Measurements from ENCODE around the gene CREB3L1. TPM values are rescaled to one million over a fixed set of nuclear protein-coding genes. Genes with fewer than 3 reads are reported as not detected.
A peak's percentile ranks its signal among the peaks of the same experiment; 100 is the strongest.

CREB3L1 gene
- total RNA-seq, 2 experiments from 2014 or later: not detected

- peak; percentile 93 for ATAC-seq
- Mint-ChIP-seq H3K27ac (no peak overlapping the region), H3K36me3 (peaks cover 10% of the 10 kb centered on the region), H3K27me3 (no peaks in the 10 kb centered on the region), H3K4me3 (no peak overlapping the region), H3K4me1 (peaks cover 22% of the 10 kb centered on the region), H3K9me3 (ENCODE audit: low read depth) (no peaks in the 10 kb centered on the region)
- CTCF ChIA-PET: interaction anchor here (1.0 to 26.5 kb wide), 8 partner anchors 11 to 129 kb away, joined by 3 to 444 read pairs (median 10); partner anchors contain the start of gene DGKZ
- DNase-seq: peak; percentile 85
Measured at GRCh38 chr11:46367244-46367915, 89.9 kb downstream of the CREB3L1 start.

GRCh38 chr11:46367916-46368267 lies 90.4 kb downstream of the CREB3L1 start:
- H3K27ac Mint-ChIP-seq: peak overlapping the region; percentile 28
- CTCF ChIA-PET: interaction anchor here (1.0 to 26.5 kb wide), 9 partner anchors 11 to 161 kb away, joined by 3 to 444 read pairs (median 9); partner anchors contain the start of gene DGKZ
- no peak for DNase-seq
- H3K4me1 Mint-ChIP-seq: peaks cover 16% of the 10 kb centered on the region
- no peaks in the 10 kb centered on the region for H3K27me3 Mint-ChIP-seq
- H3K9me3 Mint-ChIP-seq (ENCODE audit: low read depth): no peaks in the 10 kb centered on the region
- no peak overlapping the region for H3K4me3 Mint-ChIP-seq
- H3K36me3 Mint-ChIP-seq: peaks cover 10% of the 10 kb centered on the region
- ATAC-seq: no peak

- Mint-ChIP-seq H3K9me3 (ENCODE audit: low read depth) (no peaks in the 10 kb centered on the region), H3K4me3 (no peak overlapping the region), H3K27ac (no peak overlapping the region), H3K4me1 (peaks cover 11% of the 10 kb centered on the region), H3K27me3 (no peaks in the 10 kb centered on the region), H3K36me3 (peaks cover 10% of the 10 kb centered on the region)
- DNase-seq: peak; percentile 71
- CTCF ChIA-PET: interaction anchor here (2.0 to 26.5 kb wide), 7 partner anchors 9 to 160 kb away, joined by 5 to 444 read pairs (median 10); partner anchors contain the start of gene DGKZ
- peak; percentile 63 for ATAC-seq
Measured at GRCh38 chr11:46369458-46370152, 92.1 kb downstream of the CREB3L1 start.

- H3K36me3 Mint-ChIP-seq: peaks cover 14% of the 10 kb centered on the region
- H3K4me3 Mint-ChIP-seq: no peak overlapping the region
- no peak overlapping the region for H3K27ac Mint-ChIP-seq
- no peak for ATAC-seq
- no peaks in the 10 kb centered on the region for H3K9me3 Mint-ChIP-seq (ENCODE audit: low read depth)
- H3K27me3 Mint-ChIP-seq: no peaks in the 10 kb centered on the region
- CTCF ChIA-PET: interaction anchor here (2.6 to 26.5 kb wide), 5 partner anchors 8 to 159 kb away, joined by 6 to 444 read pairs (median 16); partner anchors contain the start of gene DGKZ
- no peak for DNase-seq
- H3K4me1 Mint-ChIP-seq: peaks cover 11% of the 10 kb centered on the region
Measured at GRCh38 chr11:46370253-46370652, 92.8 kb downstream of the CREB3L1 start.

Other genes with a start within 250 kb of the CREB3L1 start
- 10 to 100 TPM; 34.6 to 39.7 TPM for gene PHF21A, start 156.2 kb upstream of the CREB3L1 start, total RNA-seq
- 100 to 1,000 TPM in 1 of 2 experiments, 10 to 100 TPM in 1; 96.9 to 132 TPM for gene DGKZ, start 69.8 kb downstream of the CREB3L1 start, total RNA-seq
- gene MDK, start 104.0 kb downstream of the CREB3L1 start, total RNA-seq: 1 to 10 TPM; 1.6 to 5.0 TPM
- gene CHRM4, start 114.1 kb downstream of the CREB3L1 start, total RNA-seq: under 1 TPM in 1 of 2 experiments, not detected in 1; 0.18 TPM

All from activated CD8-positive, alpha-beta memory T cell treated with anti-CD3 and anti-CD28 coated beads, Interleukin-2, amount 10 ng/mL, durations not matched to agents 7 days and 5 days (primary cell).